Measurements from ENCODE around the gene FREM1.

The FREM1 gene

GRCh38 chr9:14723301-14723700 lies 186.9 kb downstream of the FREM1 start:
- H3K4me3 Mint-ChIP-seq, result no peak overlapping the region
- TF ChIP-seq, protein P1, sequence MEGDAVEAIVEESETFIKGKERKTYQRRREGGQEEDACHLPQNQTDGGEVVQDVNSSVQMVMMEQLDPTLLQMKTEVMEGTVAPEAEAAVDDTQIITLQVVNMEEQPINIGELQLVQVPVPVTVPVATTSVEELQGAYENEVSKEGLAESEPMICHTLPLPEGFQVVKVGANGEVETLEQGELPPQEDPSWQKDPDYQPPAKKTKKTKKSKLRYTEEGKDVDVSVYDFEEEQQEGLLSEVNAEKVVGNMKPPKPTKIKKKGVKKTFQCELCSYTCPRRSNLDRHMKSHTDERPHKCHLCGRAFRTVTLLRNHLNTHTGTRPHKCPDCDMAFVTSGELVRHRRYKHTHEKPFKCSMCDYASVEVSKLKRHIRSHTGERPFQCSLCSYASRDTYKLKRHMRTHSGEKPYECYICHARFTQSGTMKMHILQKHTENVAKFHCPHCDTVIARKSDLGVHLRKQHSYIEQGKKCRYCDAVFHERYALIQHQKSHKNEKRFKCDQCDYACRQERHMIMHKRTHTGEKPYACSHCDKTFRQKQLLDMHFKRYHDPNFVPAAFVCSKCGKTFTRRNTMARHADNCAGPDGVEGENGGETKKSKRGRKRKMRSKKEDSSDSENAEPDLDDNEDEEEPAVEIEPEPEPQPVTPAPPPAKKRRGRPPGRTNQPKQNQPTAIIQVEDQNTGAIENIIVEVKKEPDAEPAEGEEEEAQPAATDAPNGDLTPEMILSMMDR (IDR thresholded peaks at IDR 0.05), result no peak

DNA sequence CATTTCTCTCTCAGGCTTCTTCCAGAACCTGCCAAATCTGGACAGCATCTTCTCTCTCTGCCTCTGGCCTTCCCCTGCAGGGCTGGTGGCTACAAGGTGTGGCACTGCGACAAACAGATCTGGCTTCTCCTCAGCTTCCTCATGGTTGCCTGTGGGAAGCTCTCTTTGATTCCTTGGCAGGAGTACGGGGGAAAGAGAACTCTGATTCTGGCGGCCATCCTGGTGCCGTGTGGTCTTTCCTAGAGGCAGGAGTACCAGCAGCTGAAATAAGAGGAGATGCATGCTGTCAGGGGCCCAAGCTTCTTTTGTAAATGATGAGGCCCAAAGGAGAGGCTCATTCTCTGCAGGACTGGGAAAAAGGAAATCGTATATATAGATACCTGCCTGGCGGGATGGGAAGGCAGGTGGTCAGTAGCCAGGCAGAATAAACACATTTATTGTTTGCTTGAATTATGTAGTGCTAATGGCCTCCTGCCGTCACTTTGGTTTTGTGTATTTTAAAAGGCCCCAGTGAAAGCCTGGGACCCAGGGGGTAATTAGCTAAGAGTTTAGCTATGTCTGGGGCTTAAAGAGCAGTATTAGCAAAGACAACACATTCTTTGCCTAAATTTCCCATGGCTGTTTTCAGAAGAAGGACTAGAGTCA lies 187.7 kb downstream of the FREM1 start, which contains the start of gene CER1:
Gene CER1, minus strand, starts transcription at position 343 of the 645 bp plus-strand sequence. Its CDS starts 61 bp downstream, at position 282.
- TF ChIP-seq, protein P1 (IDR thresholded peaks at IDR 0.05), result no peak
- DNase-seq, result no peak
- H3K4me1 Mint-ChIP-seq, result peaks cover 17% of the 10 kb centered on the region
- H3K9me3 Mint-ChIP-seq, result no peaks in the 10 kb centered on the region
- no peak within 1 kb of the TSS for H3K27ac Mint-ChIP-seq
- H3K4me3 Mint-ChIP-seq, result no peak within 1 kb of the TSS
- H3K27me3 Mint-ChIP-seq (ENCODE audit: low read depth, poor library complexity), result peaks cover 87% of the 10 kb centered on the region
- H3K36me3 Mint-ChIP-seq (ENCODE audit: low read depth), result no peaks in the 10 kb centered on the region

More at GRCh38 chr9:14723301-14723700, 186.9 kb downstream of the FREM1 start:
- Mint-ChIP-seq H3K4me1 (peaks cover 17% of the 10 kb centered on the region), H3K36me3 (ENCODE audit: low read depth) (no peaks in the 10 kb centered on the region), H3K9me3 (no peaks in the 10 kb centered on the region), H3K27me3 (ENCODE audit: low read depth, poor library complexity) (peaks cover 84% of the 10 kb centered on the region), H3K27ac (no peak overlapping the region)
- no peak for DNase-seq

GRCh38 chr9:14719231-14719923 lies 190.9 kb downstream of the FREM1 start:
- DNase-seq, result no peak
- TF ChIP-seq, protein P1 (IDR thresholded peaks at IDR 0.05), result no peak
- no peak overlapping the region for H3K27ac Mint-ChIP-seq
- no peaks in the 10 kb centered on the region for H3K9me3 Mint-ChIP-seq
- peaks cover 73% of the 10 kb centered on the region for H3K27me3 Mint-ChIP-seq (ENCODE audit: low read depth, poor library complexity)
- H3K4me1 Mint-ChIP-seq, result peaks cover 17% of the 10 kb centered on the region
- no peaks in the 10 kb centered on the region for H3K36me3 Mint-ChIP-seq (ENCODE audit: low read depth)
- no peak overlapping the region for H3K4me3 Mint-ChIP-seq

DNA sequence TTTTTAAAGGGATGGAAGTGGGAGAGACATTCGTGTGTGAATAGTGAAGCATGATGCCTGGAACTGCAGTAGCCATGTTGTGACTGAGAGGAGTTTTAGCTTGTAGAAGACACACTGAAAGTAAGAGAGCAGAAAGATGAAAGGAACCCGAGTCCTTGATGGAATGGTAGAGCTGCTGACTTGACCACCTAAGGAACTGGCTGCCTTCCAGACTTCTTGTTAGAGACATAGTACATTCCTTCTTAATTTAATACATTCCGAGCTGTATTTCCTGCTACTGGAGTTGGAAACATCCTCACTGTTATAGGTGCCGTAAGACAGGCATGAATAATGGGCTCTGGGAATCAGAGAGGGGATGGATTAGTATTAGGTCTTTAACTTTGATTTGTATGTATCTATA lies 195.1 kb downstream of the FREM1 start:
- Mint-ChIP-seq H3K36me3 (ENCODE audit: low read depth) (peaks cover 2% of the 10 kb centered on the region), H3K27me3 (ENCODE audit: low read depth, poor library complexity) (peaks cover 38% of the 10 kb centered on the region), H3K9me3 (peaks cover 5% of the 10 kb centered on the region), H3K4me3 (no peak overlapping the region), H3K4me1 (no peaks in the 10 kb centered on the region), H3K27ac (no peak overlapping the region)
- TF ChIP-seq, protein P1 (IDR thresholded peaks at IDR 0.05), result no peak
- no peak for DNase-seq

GRCh38 chr9:14713187-14713767 lies 197.0 kb downstream of the FREM1 start:
- H3K36me3 Mint-ChIP-seq (ENCODE audit: low read depth), result peaks cover 16% of the 10 kb centered on the region
- peaks cover 23% of the 10 kb centered on the region for H3K9me3 Mint-ChIP-seq
- TF ChIP-seq, protein P1 (IDR thresholded peaks at IDR 0.05), result no peak
- H3K4me1 Mint-ChIP-seq, result no peaks in the 10 kb centered on the region
- H3K4me3 Mint-ChIP-seq, result no peak overlapping the region
- H3K27me3 Mint-ChIP-seq (ENCODE audit: low read depth, poor library complexity), result peaks cover 20% of the 10 kb centered on the region
- no peak overlapping the region for H3K27ac Mint-ChIP-seq
- DNase-seq, result no peak
